HUES6 (cell line): ENCODE measurements around the gene SGCG.

ENCODE experiments used
- H3K27ac ChIP-seq: 2 replicates; pipeline ENCODE4 v1.7.0; 2013; ENCODE audit warnings: low read depth, mild to moderate bottlenecking, low read length, inconsistent platforms
- H3K27me3 ChIP-seq: 2 replicates; pipeline ENCODE4 v1.6.1; 2013; ENCODE audit warnings: low read length; ENCODE audit not compliant: control insufficient read depth, insufficient read depth
- H3K36me3 ChIP-seq: 2 replicates; pipeline ENCODE4 v1.6.1; 2013; ENCODE audit warnings: low read length; ENCODE audit not compliant: control insufficient read depth, insufficient read depth
- H3K4me1 ChIP-seq: 2 replicates; pipeline ENCODE4 v1.6.1; 2013; ENCODE audit warnings: low read length; ENCODE audit not compliant: control insufficient read depth, insufficient read depth
- H3K4me3 ChIP-seq: 2 replicates; pipeline ENCODE4 v1.5.1; 2013; ENCODE audit warnings: low read depth, low read length
- H3K9ac ChIP-seq: one replicate; pipeline ENCODE4 v1.6.1; 2013; ENCODE audit warnings: mild to moderate bottlenecking, low read length
- H3K9me3 ChIP-seq: 2 replicates; pipeline ENCODE4 v1.6.1; 2013; ENCODE audit warnings: low read depth, low read length; ENCODE audit not compliant: control insufficient read depth, insufficient read depth

Gene SGCG

DNA sequence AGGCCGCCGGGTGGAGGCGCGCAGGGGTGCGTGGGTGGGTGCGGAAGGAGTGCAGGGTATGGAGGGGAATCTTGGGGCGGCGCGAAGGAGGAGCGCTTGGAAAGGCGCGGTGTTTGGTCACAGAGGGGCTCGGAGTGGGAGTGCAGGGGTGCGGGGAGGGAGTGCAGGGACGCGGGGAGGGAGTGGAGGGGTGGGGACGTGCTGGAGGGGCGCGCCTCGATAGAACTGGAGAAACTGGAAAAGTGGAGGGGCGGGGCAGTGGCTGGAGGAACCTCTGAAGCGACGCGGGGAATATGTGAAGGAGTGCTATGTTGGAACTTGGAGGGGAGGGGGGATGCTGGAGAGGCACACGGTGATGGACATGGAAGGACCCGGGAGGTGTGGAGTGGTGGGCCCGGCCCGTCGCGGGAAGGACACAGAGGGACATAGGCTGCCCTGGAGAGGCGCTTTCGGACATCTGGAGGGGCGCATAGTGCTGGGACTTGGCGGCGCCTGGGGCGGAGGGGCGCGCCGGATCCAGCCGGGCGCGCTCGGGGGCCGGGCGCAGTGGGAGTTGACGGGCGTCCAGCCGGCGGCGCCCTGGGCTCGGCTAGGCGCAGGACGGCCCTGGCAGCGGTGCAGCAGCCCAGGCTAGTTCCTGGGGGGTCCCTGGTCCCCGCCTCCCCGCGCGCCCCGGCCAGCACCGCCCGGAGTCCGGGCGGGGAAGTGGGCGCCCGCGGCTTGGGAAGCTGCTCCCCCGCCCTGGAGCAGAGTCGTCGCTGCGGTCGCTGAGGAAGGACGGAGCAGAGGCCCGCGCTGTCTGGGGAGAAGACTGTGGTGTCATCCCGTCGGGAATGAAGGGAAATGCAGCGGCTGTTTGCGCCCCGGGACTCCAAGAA lies 20.8 kb upstream of the SGCG start:
- H3K27ac ChIP-seq = no peak overlapping the region
- peak overlapping the region; percentile 69 for H3K9ac ChIP-seq
- H3K36me3 ChIP-seq = no peaks in the 10 kb centered on the region
- H3K4me3 ChIP-seq = peak overlapping the region; percentile 81
- 0 out of 2 replicates have a peak, but pooled peaks cover 2% of the 10 kb centered on the region for H3K4me1 ChIP-seq
- peaks cover 25% of the 10 kb centered on the region for H3K27me3 ChIP-seq
- H3K9me3 ChIP-seq = no peaks in the 10 kb centered on the region

DNA sequence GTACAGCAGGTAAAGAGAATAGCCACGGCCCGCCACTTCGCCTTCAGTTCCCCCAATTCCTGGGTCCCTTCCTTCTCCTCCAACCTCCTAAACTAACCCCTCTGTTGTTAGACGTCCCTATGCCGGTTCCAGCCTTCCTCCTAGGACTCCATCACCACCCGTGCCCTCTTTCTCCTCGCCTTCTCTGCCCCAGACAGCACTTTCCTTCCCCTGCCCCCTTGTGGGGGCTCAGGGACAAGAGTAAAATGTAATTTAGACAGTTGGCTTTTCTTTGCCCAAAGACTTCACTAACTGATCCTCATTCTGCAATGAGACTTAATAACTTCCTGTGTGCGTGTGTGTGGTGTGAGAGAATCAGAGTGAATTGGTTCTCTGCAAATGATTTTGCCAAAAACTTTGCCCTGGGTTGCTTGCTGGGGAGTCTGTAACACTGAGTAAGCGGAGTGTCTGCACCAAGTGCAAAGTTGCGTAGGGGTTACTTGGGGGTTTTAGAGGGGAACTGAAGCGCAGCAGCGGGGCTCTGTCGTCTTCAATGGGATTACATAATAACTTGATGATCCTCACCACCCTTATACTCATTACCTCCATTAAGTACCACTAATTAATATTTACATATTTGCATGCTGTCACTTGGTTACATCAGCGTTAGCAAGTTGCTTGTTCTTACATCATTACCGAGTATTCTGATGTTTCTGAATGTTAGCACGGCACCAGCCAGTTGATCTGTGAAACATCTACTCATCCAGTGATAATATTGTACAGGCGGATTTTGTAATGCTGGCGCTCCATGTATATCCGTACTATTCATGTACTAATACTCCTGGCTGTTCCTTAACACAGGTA lies 19.9 kb upstream of the SGCG start:
- H3K27ac ChIP-seq = no peak overlapping the region
- peak overlapping the region; percentile 54 for H3K9ac ChIP-seq
- 0 out of 2 replicates have a peak, but pooled peaks cover 2% of the 10 kb centered on the region for H3K4me1 ChIP-seq
- H3K36me3 ChIP-seq = no peaks in the 10 kb centered on the region
- peaks cover 2% of the 10 kb centered on the region; the same call in 1 of the 2 replicates for H3K9me3 ChIP-seq
- peak overlapping the region; percentile 81 for H3K4me3 ChIP-seq
- peaks cover 25% of the 10 kb centered on the region for H3K27me3 ChIP-seq

DNA sequence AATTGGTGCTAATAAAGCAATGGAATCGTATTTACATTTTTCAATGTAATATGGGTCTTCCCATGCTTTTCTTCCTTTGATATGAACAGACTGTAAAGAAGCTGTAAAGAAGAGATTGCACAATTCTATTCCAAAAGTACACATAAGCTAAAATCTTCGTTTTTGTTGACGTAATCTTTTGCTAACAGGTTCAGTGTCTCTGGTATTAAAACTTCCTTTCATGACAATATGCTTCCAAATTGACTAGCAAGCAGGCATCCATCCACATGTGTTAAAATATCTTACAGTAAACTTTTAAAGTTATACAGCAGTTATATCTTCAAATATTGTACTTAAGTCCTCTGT lies 19.3 kb upstream of the SGCG start:
- Histone ChIP-seq H3K4me3 (no peak overlapping the region), H3K9me3 (peaks cover 4% of the 10 kb centered on the region; the same call in 1 of the 2 replicates), H3K9ac (no peak overlapping the region), H3K27ac (no peak overlapping the region), H3K27me3 (peaks cover 25% of the 10 kb centered on the region), H3K4me1 (0 out of 2 replicates have a peak, but pooled peaks cover 2% of the 10 kb centered on the region), H3K36me3 (no peaks in the 10 kb centered on the region)

DNA sequence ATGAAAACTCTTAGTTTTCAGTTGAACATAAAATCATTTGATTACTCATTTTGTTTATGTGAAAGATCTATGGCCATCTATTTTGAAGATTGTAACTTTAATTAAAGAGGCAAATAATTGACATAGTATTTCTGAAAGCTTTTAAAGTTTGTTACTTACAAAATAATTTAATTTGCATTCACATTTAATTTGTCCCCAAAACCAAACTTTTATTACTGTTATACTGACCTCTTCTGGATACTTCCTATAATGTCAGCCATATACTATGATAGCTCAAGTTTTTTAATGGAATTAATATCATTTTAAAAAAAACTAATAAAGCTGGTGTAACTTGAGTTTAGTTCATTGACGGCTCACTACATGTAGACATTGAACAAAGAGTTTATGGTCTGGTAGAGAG lies 4.9 kb upstream of the SGCG start:
- no peak overlapping the region for H3K4me3 ChIP-seq
- H3K27me3 ChIP-seq = no peaks in the 10 kb centered on the region
- H3K36me3 ChIP-seq = no peaks in the 10 kb centered on the region
- no peak overlapping the region for H3K27ac ChIP-seq
- no peaks in the 10 kb centered on the region for H3K9me3 ChIP-seq
- no peaks in the 10 kb centered on the region for H3K4me1 ChIP-seq
- no peak overlapping the region for H3K9ac ChIP-seq

DNA sequence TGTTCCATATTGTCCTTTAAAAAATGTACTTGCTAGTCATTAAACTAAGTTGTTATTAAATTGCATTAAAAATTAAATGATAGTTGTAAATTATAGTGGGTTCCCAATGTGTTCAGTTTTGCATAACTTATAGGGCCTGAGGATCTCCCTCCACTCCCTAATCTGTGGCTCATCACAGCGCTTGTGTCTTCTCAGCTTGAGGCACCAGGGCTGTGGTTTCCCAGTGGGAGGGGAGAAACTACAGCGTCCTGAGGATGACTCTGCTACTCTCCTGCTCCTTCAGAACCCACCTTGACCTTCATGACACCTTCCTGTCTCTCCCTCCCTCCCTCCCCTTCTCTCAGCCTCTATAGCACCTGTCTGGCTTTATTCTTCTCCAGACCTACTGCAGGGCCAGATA lies 1.4 kb downstream of the SGCG start:
- Histone ChIP-seq H3K9me3 (no peaks in the 10 kb centered on the region), H3K27me3 (no peaks in the 10 kb centered on the region), H3K4me1 (no peaks in the 10 kb centered on the region), H3K36me3 (no peaks in the 10 kb centered on the region), H3K4me3 (no peak overlapping the region), H3K9ac (no peak overlapping the region), H3K27ac (no peak overlapping the region)

DNA sequence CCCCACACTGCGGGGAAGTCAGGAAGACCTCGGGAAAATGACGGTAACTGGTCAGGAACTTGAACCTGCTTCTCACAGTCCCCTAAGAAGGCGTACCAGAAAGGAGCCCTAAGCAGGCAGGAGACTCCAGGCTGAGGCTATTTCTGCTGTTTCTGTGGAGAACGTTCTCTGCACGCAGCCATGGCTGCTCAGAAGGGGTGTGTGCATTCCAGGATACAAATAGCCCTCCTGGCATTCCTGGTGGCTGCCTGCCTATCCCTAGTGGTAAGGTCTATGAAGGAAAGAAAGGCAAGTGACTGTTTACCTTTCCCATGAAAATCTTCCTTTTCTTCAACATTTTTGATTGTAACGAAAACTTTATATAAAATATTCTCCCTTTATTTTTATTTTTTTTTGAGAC lies 2.5 kb downstream of the SGCG start:
- Histone ChIP-seq H3K36me3 (no peaks in the 10 kb centered on the region), H3K9ac (no peak overlapping the region), H3K4me3 (no peak overlapping the region), H3K27ac (no peak overlapping the region), H3K27me3 (no peaks in the 10 kb centered on the region), H3K4me1 (no peaks in the 10 kb centered on the region), H3K9me3 (no peaks in the 10 kb centered on the region)

DNA sequence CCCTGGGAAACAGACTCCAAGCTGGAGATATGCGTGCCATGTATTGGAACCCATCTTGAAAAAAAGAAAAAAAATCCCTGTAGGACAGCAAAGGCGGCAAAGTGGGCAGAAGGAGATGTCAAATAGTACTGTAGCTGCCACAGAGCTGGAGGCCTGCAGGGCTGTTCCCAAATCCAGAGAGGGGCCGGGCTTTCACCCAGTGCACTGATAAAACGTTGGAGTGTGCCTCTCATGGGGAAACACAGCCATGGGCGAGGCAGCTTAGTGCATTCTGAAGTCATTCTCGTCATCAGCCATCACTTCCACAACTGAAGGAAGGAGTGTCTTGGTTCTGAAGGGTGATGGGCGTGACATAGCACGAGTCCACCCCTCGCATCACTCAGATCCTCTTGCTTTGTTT lies 4.8 kb downstream of the SGCG start:
- Histone ChIP-seq H3K9me3 (no peaks in the 10 kb centered on the region), H3K27ac (no peak overlapping the region), H3K36me3 (no peaks in the 10 kb centered on the region), H3K4me3 (no peak overlapping the region), H3K9ac (no peak overlapping the region), H3K27me3 (no peaks in the 10 kb centered on the region), H3K4me1 (no peaks in the 10 kb centered on the region)

DNA sequence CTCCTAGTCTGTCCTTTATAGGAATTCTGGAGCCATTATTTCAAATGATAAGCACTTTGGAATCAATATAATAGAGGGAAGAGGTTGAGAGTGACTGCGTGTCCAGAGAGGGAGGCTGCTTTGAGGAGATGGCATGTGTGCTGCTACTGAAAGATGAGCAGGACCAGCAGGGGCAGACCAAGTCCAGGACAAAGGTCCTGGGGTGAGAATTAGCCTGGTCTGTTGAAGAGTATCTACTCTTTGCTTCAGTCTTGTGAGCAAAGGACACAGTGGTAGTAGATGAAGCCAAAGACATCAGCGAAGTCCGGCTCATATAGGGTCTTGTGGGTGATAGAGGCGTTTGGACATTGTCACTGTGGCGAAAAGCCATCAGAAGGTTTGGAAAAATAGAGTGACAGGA lies 21.1 kb downstream of the SGCG start:
- Histone ChIP-seq H3K9ac (no peak overlapping the region), H3K4me1 (no peaks in the 10 kb centered on the region), H3K9me3 (peaks cover 1% of the 10 kb centered on the region; the same call in 1 of the 2 replicates), H3K27ac (no peak overlapping the region), H3K4me3 (no peak overlapping the region), H3K36me3 (no peaks in the 10 kb centered on the region), H3K27me3 (no peaks in the 10 kb centered on the region)

DNA sequence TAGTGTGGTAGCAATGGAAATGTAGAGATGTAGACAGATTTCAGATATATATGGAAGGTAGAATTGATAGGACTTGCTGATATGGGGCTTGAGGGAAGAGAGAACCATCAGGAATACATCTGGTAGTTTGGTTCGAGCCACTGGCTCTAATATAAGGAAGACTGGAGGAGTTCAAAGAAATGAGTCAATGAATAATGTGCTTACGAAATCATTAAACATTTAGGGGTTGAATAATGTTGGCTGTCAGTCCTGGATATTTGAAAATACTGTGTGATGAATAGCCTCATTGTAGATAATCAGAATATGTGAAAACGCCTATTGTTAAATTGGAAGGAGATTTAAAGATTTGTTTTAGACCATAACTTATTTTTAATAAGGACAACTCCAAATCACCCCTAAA lies 21.6 kb downstream of the SGCG start:
- Histone ChIP-seq H3K4me1 (no peaks in the 10 kb centered on the region), H3K9ac (no peak overlapping the region), H3K36me3 (no peaks in the 10 kb centered on the region), H3K27ac (no peak overlapping the region), H3K4me3 (no peak overlapping the region), H3K27me3 (no peaks in the 10 kb centered on the region), H3K9me3 (peaks cover 4% of the 10 kb centered on the region; the same call in 1 of the 2 replicates)

DNA sequence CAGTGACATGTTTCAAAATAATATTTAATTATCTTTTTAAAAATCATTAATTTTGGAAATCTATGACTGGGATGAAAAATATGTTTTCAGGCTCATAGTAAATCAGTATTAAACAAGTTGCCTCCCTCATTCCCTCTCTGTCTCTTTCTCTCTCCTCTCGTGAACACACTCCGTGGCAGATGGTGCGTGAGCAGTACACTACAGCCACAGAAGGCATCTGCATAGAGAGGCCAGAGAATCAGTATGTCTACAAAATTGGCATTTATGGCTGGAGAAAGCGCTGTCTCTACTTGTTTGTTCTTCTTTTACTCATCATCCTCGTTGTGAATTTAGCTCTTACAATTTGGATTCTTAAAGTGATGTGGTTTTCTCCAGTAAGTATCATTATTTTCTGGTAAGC lies 22.7 kb downstream of the SGCG start:
- H3K27ac ChIP-seq = no peak overlapping the region
- H3K9me3 ChIP-seq = peaks cover 4% of the 10 kb centered on the region; the same call in 1 of the 2 replicates
- no peak overlapping the region for H3K4me3 ChIP-seq
- no peaks in the 10 kb centered on the region for H3K36me3 ChIP-seq
- H3K4me1 ChIP-seq = no peaks in the 10 kb centered on the region
- H3K9ac ChIP-seq = no peak overlapping the region
- H3K27me3 ChIP-seq = no peaks in the 10 kb centered on the region

DNA sequence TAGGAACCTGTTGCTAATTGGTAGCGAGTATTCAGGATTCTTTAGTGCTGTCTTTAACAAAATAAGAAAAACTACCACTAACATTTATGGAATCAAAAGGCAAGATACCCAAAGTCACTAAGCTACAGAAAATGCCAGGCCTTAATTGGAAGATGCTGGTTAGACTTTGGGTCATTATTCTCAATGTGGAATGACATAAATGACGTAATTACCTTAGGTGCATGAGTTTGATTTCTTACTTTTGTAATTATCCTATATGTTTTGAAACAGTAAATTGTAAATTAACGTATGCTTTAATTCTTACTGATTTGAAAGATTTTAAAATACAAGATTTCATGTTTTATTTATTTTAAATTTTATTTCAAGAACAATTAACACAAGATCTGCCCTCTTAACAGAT lies 25.0 kb downstream of the SGCG start:
- no peaks in the 10 kb centered on the region for H3K27me3 ChIP-seq
- H3K4me3 ChIP-seq = no peak overlapping the region

More for the DNA sequence above, 25.0 kb downstream of the SGCG start:
- Histone ChIP-seq H3K9ac (no peak overlapping the region), H3K36me3 (no peaks in the 10 kb centered on the region), H3K27ac (no peak overlapping the region), H3K9me3 (peaks cover 4% of the 10 kb centered on the region; the same call in 1 of the 2 replicates), H3K4me1 (no peaks in the 10 kb centered on the region)
